ENCODE measurements around the gene INSRR. TPM values are rescaled to one million over a fixed set of nuclear protein-coding genes. Genes with fewer than 3 reads are reported as not detected.

Gene INSRR
- total and polyA plus RNA-seq, 2 of the 8 experiments (the other 6 are each of a cell fraction or from before 2014, with no cell fraction given): 0.02 TPM; not detected in 1

- TF ChIP-seq, protein P1, sequence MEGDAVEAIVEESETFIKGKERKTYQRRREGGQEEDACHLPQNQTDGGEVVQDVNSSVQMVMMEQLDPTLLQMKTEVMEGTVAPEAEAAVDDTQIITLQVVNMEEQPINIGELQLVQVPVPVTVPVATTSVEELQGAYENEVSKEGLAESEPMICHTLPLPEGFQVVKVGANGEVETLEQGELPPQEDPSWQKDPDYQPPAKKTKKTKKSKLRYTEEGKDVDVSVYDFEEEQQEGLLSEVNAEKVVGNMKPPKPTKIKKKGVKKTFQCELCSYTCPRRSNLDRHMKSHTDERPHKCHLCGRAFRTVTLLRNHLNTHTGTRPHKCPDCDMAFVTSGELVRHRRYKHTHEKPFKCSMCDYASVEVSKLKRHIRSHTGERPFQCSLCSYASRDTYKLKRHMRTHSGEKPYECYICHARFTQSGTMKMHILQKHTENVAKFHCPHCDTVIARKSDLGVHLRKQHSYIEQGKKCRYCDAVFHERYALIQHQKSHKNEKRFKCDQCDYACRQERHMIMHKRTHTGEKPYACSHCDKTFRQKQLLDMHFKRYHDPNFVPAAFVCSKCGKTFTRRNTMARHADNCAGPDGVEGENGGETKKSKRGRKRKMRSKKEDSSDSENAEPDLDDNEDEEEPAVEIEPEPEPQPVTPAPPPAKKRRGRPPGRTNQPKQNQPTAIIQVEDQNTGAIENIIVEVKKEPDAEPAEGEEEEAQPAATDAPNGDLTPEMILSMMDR (IDR thresholded peaks at IDR 0.05; ENCODE audit: control extremely low read depth in 1 of 3, insufficient read depth in 1 of 3, low read depth in 1 of 3, low read length in 3 of 3): peak; percentile 61 to 93 (median 87)
- TF ChIP-seq KDM4A (IDR thresholded peaks at IDR 0.05; ENCODE audit: low read depth, low read length, severe bottlenecking) (no peak), RXRA (IDR thresholded peaks at IDR 0.05; ENCODE audit: insufficient read depth, low read depth, low read length) (no peak), MAFK (IDR thresholded peaks at IDR 0.05; ENCODE audit: low read depth, low read length) (no peak), HDAC6 (IDR thresholded peaks at IDR 0.05; ENCODE audit: low read depth, low read length) (no peak), ATF2 (IDR thresholded peaks at IDR 0.05; ENCODE audit: low read length) (no peak), TAF1 (IDR thresholded peaks at IDR 0.05; ENCODE audit: low read depth, low read length) (0 out of 2 replicates have a peak, but pooled peaks have one; percentile 35), CBX5 (IDR thresholded peaks at IDR 0.05; ENCODE audit: low read depth, low read length) (no peak), TAF7 (optimal IDR thresholded peaks at IDR 0.05; ENCODE audit: borderline replicate concordance, low read depth, low read length) (no peak), TBP (IDR thresholded peaks at IDR 0.05; ENCODE audit: low read depth, low read length) (peak; percentile 38; the same call in 1 of the 2 replicates), SRF (IDR thresholded peaks at IDR 0.05; ENCODE audit: low read depth, low read length) (no peak), RAD21 (IDR thresholded peaks at IDR 0.05 in 1 of 2, conservative IDR thresholded peaks at IDR 0.05 in 1 of 2; ENCODE audit: low read depth in 2 of 2, low read length in 2 of 2) (peak; percentile 95 to 97), SIN3A (conservative IDR thresholded peaks at IDR 0.05 in 1 of 2, IDR thresholded peaks at IDR 0.05 in 1 of 2; ENCODE audit: low read depth in 1 of 2, low read length in 2 of 2) (peak in 1 of 2 experiments; percentile 62; a peak in 1 of 4 replicates), GABPA (IDR thresholded peaks at IDR 0.05; ENCODE audit: borderline replicate concordance, insufficient read depth, low read length) (0 out of 2 replicates have a peak, but pooled peaks have one; percentile 11), POLR2A (IDR thresholded peaks at IDR 0.05; ENCODE audit: control extremely low read depth in 1 of 2, low read depth in 2 of 2, low read length in 2 of 2) (peak in 1 of 2 experiments; percentile 43; a peak in 1 of 3 replicates), SP1 (IDR thresholded peaks at IDR 0.05; ENCODE audit: low read depth, low read length) (peak; percentile 47; the same call in 1 of the 2 replicates), CHD1 (IDR thresholded peaks at IDR 0.05; ENCODE audit: low read depth, low read length) (no peak), FOSL1 (IDR thresholded peaks at IDR 0.05; ENCODE audit: insufficient read depth, low read depth, low read length) (no peak)
Observed at GRCh38 chr1:156889802-156890580, 31.1 kb upstream of the INSRR start (continued).
